Prostate gland (tissue), 2 donors: ENCODE measurements around the gene TYK2. TPM values are rescaled to one million over a fixed set of nuclear protein-coding genes. Genes with fewer than 3 reads are reported as not detected.

ENCODE experiments used
- DNase-seq: peaks from one replicate; pipeline ENCODE4 v3.0.0-alpha.2; 2019; ENCODE audit warnings: low spot score
- H3K27ac ChIP-seq, 2 donors: fragments of 200-600 bp; sonication (generic); 2 replicates each; pipeline ENCODE4 v1.5.1; 2017 to 2019
- H3K27me3 ChIP-seq: fragments of 200-600 bp; sonication (generic); replicated peaks from 2 replicates; pipeline ENCODE4 v1.5.1; 2019; ENCODE audit not compliant: insufficient read depth
- H3K36me3 ChIP-seq, 2 donors: fragments of 200-600 bp; sonication (generic); 1 replicate in 1 of 2; 2 replicates in 1 of 2; pipeline versions ENCODE4 v1.5.1 to v1.8.1; 2017 to 2019
- H3K4me1 ChIP-seq: fragments of 200-600 bp; sonication (generic); replicated peaks from 2 replicates; pipeline ENCODE4 v1.5.1; 2019
- H3K4me3 ChIP-seq, 2 donors: fragments of 200-600 bp; sonication (generic); 2 replicates each; pipeline ENCODE4 v1.5.1; 2017 to 2019
- H3K9me3 ChIP-seq: fragments of 200-600 bp; sonication (generic); 2 replicates; pipeline ENCODE4 v1.5.1; 2017
- CTCF ChIP-seq, 4 experiments: fragments of 200-600 bp in 2 of 4; fragments of 450-650 bp in 2 of 4; sonication (generic) in 2 of 4; IDR thresholded peaks; 1 replicate in 3 of 4; 2 replicates in 1 of 4; pipeline ENCODE4 v1.5.1; 2016 to 2019; ENCODE audit warnings: antibody characterized with exemption in 4 of 4, mild to moderate bottlenecking in 2 of 4, moderate library complexity in 2 of 4
- POLR2A ChIP-seq: fragments of 450-650 bp; IDR thresholded peaks from one replicate; pipeline ENCODE4 v1.6.1; 2016; ENCODE audit warnings: antibody characterized with exemption, mild to moderate bottlenecking
- POLR2AphosphoS5 ChIP-seq: sonication (generic); formaldehyde crosslinking; IDR thresholded peaks from one replicate; pipeline ENCODE4 v1.6.1; 2017; ENCODE audit warnings: antibody characterized with exemption
- WGBS: methylation state at CpG from one replicate; pipeline ENCODE4 v1.1.5; 2018; 5-methylcytosine and 5-hydroxymethylcytosine counted together
- intact Hi-C: fragments of 100-400 bp; cut with DNase I; formaldehyde crosslinking; loops from one replicate; pipeline ENCODE4 v1.14.2; 2022
- total RNA-seq, 2 donors: library from RNA; depleted of rRNA; stranded (reverse); fragments of >200 nt; gene quantifications; one replicate each; pipeline ENCODE4 v1.1.0, GENCODE V29; 2016

Gene TYK2
- total RNA-seq, 2 donors from 2014 or later, result 90.8 to 161 TPM

- 96% methylated on average over 13 of the region's 13 CpGs for WGBS
- H3K9me3 ChIP-seq, result no peaks in the 10 kb centered on the region
- no peak overlapping the region for H3K27ac ChIP-seq
- no peak for TF ChIP-seq POLR2A
- no peak for TF ChIP-seq POLR2AphosphoS5
- no peak for TF ChIP-seq CTCF (IDR thresholded peaks at IDR 0.05)
- DNase-seq, result no peak
- intact Hi-C loops, result no loop called here
- no peaks in the 10 kb centered on the region for H3K4me1 ChIP-seq
- no peak overlapping the region for H3K4me3 ChIP-seq
- H3K27me3 ChIP-seq, result no peaks in the 10 kb centered on the region
- H3K36me3 ChIP-seq, result peaks cover 21 to 31% of the 10 kb centered on the region in 2 donors
These were observed 61.3 kb downstream of the TYK2 start for GRCh38 chr19:10318807-10319682.

DNA sequence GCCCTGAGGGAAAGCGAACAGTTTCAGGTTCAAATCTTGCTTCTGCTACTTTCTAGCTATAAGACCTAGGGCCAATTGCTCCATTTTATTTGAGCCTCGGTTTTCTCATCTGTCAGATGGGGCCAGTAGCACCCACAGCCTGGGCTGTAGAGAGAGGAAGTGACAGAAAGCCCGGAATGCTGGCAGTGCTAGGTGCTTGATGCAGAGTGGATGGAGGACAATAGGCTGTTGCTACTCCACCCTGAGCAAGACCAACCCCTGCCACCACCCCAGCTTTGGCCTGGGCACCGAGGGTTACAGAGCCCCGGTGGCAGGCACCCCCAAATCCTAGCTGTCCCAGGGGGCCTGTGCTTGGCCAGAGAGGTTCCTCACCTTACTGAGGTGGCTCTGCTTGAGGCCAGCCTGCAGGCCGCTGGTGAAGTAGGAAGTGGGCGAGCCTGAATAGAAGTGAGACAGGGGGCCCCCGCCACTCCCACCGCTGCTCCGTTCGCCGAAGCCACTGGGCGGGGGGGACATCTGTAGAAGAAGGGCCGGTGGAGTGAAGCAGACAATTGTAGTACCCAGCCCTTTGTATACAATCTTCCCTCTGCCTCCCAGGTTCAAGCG, 62.4 kb downstream of the TYK2 start:
- Histone ChIP-seq H3K36me3 (peaks cover 21 to 23% of the 10 kb centered on the region in 2 donors), H3K4me3 (no peak overlapping the region), H3K27ac (no peak overlapping the region), H3K4me1 (no peaks in the 10 kb centered on the region), H3K27me3 (no peaks in the 10 kb centered on the region), H3K9me3 (no peaks in the 10 kb centered on the region)
- no peak for DNase-seq
- intact Hi-C loops, result no loop called here
- WGBS, result 90% methylated on average over 15 of the region's 15 CpGs
- TF ChIP-seq CTCF (IDR thresholded peaks at IDR 0.05) (no peak), POLR2AphosphoS5 (no peak), POLR2A (no peak)

- H3K4me3 ChIP-seq, result no peak overlapping the region
- 81% methylated on average over 29 of the region's 29 CpGs for WGBS
- no peaks in the 10 kb centered on the region for H3K9me3 ChIP-seq
- no peaks in the 10 kb centered on the region for H3K27me3 ChIP-seq
- intact Hi-C loops, result no loop called here
- peaks cover 16 to 17% of the 10 kb centered on the region in 2 donors for H3K36me3 ChIP-seq
- no peak for DNase-seq
- no peak for TF ChIP-seq CTCF (IDR thresholded peaks at IDR 0.05)
- no peak for TF ChIP-seq POLR2A
- TF ChIP-seq POLR2AphosphoS5, result no peak
- H3K4me1 ChIP-seq, result no peaks in the 10 kb centered on the region
- H3K27ac ChIP-seq, result no peak overlapping the region
These were observed 63.1 kb downstream of the TYK2 start for GRCh38 chr19:10317045-10317856.

DNA sequence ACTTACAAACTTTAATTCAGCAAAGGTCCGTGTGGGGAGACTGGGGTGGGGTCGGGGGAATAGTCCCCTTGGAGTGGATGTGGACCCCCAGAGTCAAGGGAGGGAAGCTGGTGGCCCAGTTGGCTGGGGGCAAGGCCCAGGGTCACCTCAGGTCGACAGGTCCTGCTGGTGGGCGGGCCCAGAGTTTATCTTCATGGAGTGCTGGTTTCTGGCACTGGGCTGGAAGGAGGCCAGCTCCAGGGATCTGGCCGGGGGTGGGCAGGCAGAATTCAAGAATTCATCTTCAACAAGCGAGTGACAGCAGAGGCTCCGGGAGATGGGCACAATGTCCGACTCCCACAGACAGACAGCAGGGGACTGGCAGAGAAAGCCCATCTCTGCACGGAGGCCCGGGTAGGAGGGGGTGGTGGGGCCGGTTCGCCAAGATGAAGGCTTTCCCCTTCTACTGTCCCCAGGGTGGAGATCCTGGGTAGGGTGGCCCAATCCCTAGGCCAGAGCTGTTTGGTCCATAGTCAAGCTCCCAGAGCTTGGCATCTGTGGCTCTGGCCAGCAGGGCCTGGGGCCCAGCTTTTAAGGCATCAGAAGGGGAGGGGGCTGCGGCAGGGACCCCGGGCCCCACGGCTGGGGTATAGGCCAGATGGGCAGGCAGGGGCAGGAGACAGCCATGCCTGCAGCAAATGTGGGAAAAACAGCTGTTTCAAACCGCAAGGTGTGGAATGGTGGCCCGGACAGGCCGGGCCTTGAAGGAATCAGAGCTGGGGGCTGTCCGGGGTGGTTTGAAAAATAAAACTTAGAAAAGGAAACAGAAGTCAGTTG, 63.9 kb downstream of the TYK2 start:
- 57% methylated on average over 19 of the region's 19 CpGs for WGBS
- Histone ChIP-seq H3K36me3 (peaks cover 10 to 15% of the 10 kb centered on the region in 2 donors), H3K9me3 (no peaks in the 10 kb centered on the region), H3K27me3 (no peaks in the 10 kb centered on the region), H3K4me3 (no peak overlapping the region), H3K27ac (peak overlapping the region in 1 of 2 donors; percentile 70), H3K4me1 (no peaks in the 10 kb centered on the region)
- no peak for DNase-seq
- intact Hi-C loops, result no loop called here
- TF ChIP-seq POLR2A (no peak), CTCF (IDR thresholded peaks at IDR 0.05) (no peak), POLR2AphosphoS5 (no peak)
